Nephron progenitor cell (in vitro differentiated cells): ENCODE results near the gene TSPAN11.
"Not testable (repeated sequence)": the region's sequence is repeated elsewhere in the genome, so short reads cannot be mapped to it uniquely, and the experiment has no call there.

ENCODE experiments used
- DNase-seq: peaks from one replicate; pipeline ENCODE4 v3.0.0; 2021
- H3K27ac Mint-ChIP-seq: 2 replicates; pipeline ENCODE4 v1.8.0; 2021; ENCODE audit warnings: mild to moderate bottlenecking, moderate library complexity, mixed read lengths
- H3K27me3 Mint-ChIP-seq: 2 replicates; pipeline ENCODE4 v1.8.0; 2021; ENCODE audit warnings: mild to moderate bottlenecking, low read depth, mixed read lengths; ENCODE audit not compliant: poor library complexity
- H3K36me3 Mint-ChIP-seq: 2 replicates; pipeline ENCODE4 v1.8.0; 2021; ENCODE audit warnings: low read depth, mixed read lengths
- H3K4me1 Mint-ChIP-seq: 2 replicates; pipeline ENCODE4 v1.8.0; 2021; ENCODE audit warnings: mixed read lengths
- H3K4me3 Mint-ChIP-seq: 2 replicates; pipeline ENCODE4 v1.8.0; 2021; ENCODE audit warnings: mild to moderate bottlenecking, moderate library complexity, mixed read lengths
- H3K9me3 Mint-ChIP-seq: 2 replicates; pipeline ENCODE4 v1.8.0; 2021; ENCODE audit warnings: mild to moderate bottlenecking, moderate library complexity, mixed read lengths
- TF ChIP-seq, protein P1 (sequence below): fragments of 200-600 bp; sonication (generic); IDR thresholded peaks from 2 replicates; pipeline ENCODE4 v1.5.0; 2021; ENCODE audit warnings: antibody characterized with exemption

TSPAN11 gene

DNA sequence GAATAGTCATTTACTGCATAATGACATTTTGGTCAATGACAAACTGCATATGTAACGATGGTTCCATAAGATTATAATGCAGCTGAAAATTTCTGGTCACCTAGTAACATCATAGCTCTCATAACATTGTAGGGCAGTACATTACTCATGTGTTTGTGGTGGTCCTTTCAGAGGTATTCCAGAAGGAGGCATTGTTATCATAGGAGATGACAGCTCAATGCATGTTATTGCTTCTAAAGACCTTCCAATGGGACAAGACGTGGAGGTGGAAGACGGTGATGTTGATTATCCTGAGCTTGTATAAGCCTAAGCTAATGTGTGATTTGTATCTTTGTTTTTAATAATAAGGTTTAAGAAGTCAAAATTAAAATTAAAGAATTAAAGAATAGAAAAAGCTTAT is 43.8 kb upstream of the TSPAN11 start:
- H3K27ac Mint-ChIP-seq, result no peak overlapping the region
- peaks cover 21% of the 10 kb centered on the region for H3K4me1 Mint-ChIP-seq
- H3K4me3 Mint-ChIP-seq, result no peak overlapping the region
- peaks cover 9% of the 10 kb centered on the region for H3K36me3 Mint-ChIP-seq
- no peak for DNase-seq
- TF ChIP-seq, protein P1, sequence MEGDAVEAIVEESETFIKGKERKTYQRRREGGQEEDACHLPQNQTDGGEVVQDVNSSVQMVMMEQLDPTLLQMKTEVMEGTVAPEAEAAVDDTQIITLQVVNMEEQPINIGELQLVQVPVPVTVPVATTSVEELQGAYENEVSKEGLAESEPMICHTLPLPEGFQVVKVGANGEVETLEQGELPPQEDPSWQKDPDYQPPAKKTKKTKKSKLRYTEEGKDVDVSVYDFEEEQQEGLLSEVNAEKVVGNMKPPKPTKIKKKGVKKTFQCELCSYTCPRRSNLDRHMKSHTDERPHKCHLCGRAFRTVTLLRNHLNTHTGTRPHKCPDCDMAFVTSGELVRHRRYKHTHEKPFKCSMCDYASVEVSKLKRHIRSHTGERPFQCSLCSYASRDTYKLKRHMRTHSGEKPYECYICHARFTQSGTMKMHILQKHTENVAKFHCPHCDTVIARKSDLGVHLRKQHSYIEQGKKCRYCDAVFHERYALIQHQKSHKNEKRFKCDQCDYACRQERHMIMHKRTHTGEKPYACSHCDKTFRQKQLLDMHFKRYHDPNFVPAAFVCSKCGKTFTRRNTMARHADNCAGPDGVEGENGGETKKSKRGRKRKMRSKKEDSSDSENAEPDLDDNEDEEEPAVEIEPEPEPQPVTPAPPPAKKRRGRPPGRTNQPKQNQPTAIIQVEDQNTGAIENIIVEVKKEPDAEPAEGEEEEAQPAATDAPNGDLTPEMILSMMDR, result no peak
- peaks cover 8% of the 10 kb centered on the region for H3K27me3 Mint-ChIP-seq
- peaks cover 19% of the 10 kb centered on the region for H3K9me3 Mint-ChIP-seq

DNA sequence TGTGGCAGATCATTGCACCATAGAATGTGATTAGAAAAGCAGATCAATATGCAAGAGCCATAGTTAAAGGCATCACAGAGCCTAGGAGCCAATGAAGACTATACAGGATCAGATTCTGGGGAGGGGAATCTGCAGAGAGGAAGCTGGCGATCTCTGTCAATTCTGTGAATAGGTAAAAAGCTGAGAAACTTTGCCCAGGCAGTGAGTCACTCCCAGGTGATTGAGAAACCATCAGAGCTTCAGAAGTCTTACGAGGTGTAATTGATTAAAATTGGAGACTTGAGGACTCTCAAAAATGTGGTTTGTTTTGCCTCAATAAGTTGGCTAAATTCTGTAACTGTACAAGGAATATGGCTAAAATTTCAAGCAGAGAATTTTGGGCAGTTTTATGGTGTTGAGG is 41.7 kb upstream of the TSPAN11 start:
- peaks cover 35% of the 10 kb centered on the region for H3K9me3 Mint-ChIP-seq
- H3K4me1 Mint-ChIP-seq, result peaks cover 7% of the 10 kb centered on the region
- H3K36me3 Mint-ChIP-seq, result peaks cover 9% of the 10 kb centered on the region
- TF ChIP-seq, protein P1, result no peak
- no peak overlapping the region for H3K4me3 Mint-ChIP-seq
- DNase-seq, result no peak
- H3K27ac Mint-ChIP-seq, result no peak overlapping the region
- H3K27me3 Mint-ChIP-seq, result peaks cover 8% of the 10 kb centered on the region

DNA sequence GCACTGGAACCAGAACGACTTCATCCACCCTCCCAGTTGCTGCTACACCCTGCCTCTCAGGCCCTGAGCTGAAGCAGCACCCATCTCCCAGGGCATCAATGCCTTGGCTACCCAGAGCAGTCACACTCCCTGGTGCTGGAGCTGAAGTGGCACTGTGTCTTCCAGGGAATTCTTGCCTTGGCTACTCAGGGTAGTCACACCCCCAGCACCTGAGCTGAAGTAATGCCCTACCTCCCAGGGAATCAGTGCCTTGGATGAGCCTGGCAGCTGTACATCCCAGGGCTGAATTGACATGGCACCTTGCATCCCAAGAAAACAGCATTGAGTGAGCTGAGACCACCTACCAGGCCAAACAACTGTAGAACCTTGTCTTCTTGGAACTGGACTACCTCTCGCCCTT is 41.2 kb upstream of the TSPAN11 start:
- H3K27me3 Mint-ChIP-seq, result peaks cover 8% of the 10 kb centered on the region
- peaks cover 2% of the 10 kb centered on the region for H3K4me1 Mint-ChIP-seq
- TF ChIP-seq, protein P1, result no peak
- no peak overlapping the region for H3K27ac Mint-ChIP-seq
- H3K4me3 Mint-ChIP-seq, result no peak overlapping the region
- no peak for DNase-seq
- H3K36me3 Mint-ChIP-seq, result peaks cover 9% of the 10 kb centered on the region
- H3K9me3 Mint-ChIP-seq, result peaks cover 41% of the 10 kb centered on the region

DNA sequence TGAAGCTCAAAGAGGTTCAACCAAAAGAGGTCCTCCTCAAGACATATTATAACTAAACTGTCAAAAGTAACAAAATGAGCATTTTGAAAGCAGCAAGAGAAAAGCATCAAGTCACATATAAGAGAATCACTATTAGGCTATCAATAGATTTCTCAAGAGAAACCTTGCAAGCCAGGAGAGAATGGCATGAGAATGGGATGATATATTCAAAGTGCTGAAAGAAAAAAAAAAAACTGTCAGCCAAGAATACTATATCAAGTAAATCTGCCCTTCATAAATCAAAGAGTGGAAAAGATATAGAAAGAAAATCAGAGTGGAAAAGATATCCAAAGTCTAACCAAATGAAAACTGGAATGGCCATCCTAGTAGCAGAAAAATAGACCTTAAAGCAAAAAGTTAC is 39.3 kb upstream of the TSPAN11 start:
- H3K9me3 Mint-ChIP-seq, result peaks cover 55% of the 10 kb centered on the region
- H3K4me3 Mint-ChIP-seq, result no peak overlapping the region
- H3K27ac Mint-ChIP-seq, result no peak overlapping the region
- H3K36me3 Mint-ChIP-seq, result peaks cover 9% of the 10 kb centered on the region
- no peaks in the 10 kb centered on the region for H3K4me1 Mint-ChIP-seq
- TF ChIP-seq, protein P1, result no peak
- DNase-seq, result no peak
- H3K27me3 Mint-ChIP-seq, result peaks cover 7% of the 10 kb centered on the region

DNA sequence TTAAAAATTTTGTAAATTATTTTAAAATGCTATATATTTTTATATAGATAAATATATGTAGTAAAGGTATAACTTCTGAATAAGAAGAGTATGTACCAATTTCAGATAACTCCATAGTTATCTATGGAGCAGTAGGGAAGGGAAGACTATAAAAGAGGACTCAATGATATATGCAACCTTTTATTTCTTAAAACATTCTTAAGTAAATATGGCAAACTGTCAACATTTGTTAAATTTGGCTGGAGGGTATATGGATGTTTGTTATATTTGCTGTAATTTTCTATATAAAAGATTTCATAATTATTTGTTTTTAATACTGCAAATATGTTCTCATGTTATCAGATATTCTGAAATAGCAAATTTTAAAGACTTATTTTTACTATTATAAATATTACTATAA is 38.3 kb upstream of the TSPAN11 start:
- TF ChIP-seq, protein P1, result no peak
- Mint-ChIP-seq H3K27me3 (peaks cover 7% of the 10 kb centered on the region), H3K9me3 (peaks cover 62% of the 10 kb centered on the region), H3K4me3 (no peak overlapping the region), H3K4me1 (no peaks in the 10 kb centered on the region), H3K36me3 (peaks cover 9% of the 10 kb centered on the region), H3K27ac (no peak overlapping the region)
- DNase-seq, result no peak

DNA sequence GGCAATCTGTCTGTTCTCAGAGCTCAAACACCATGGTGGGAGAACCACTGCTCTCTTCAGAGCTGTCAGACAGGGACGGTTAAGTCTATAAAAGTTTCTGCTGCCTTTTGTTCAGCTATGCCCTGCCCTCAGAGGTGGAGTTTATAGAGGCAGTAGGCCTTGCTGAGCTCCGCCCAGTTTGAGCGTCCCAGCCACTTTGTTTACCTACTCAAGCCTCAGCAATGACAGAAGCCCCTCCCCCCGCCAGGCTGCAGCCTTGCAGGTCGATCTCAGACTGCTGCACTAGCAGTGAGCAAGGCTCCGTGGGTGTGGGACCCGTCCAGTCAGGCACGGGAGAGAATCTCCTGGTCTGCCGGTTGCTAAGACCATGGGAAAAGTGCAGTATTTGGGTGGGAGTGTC is 32.0 kb upstream of the TSPAN11 start:
- not testable (repeated sequence) for H3K4me1 Mint-ChIP-seq, H3K27ac Mint-ChIP-seq, H3K27me3 Mint-ChIP-seq, H3K36me3 Mint-ChIP-seq, H3K4me3 Mint-ChIP-seq
- DNase-seq, result peak; percentile 28
- H3K9me3 Mint-ChIP-seq, result peaks cover 43% of the 10 kb centered on the region
